CD4-positive, alpha-beta T cell treated with Interleukin-6 for 4 hours (primary cell): ENCODE measurements around the gene HOXD12.

Experiments
- DNase-seq: peaks from one replicate; pipeline ENCODE4 v3.0.0-alpha.2; 2020; ENCODE audit warnings: mixed read lengths

The HOXD12 gene

GRCh38 chr2:176081376-176081836 is 18.2 kb upstream of the HOXD12 start:
- no peak for DNase-seq

GRCh38 chr2:176081837-176082524 is 17.6 kb upstream of the HOXD12 start:
- no peak for DNase-seq

GRCh38 chr2:176082525-176082823 is 17.1 kb upstream of the HOXD12 start:
- DNase-seq: no peak

- DNase-seq: no peak
Observed at GRCh38 chr2:176082824-176083751, 16.5 kb upstream of the HOXD12 start.

GRCh38 chr2:176083796-176084261 is 15.8 kb upstream of the HOXD12 start, which contains the start of gene EVX2:
EVX2 (minus strand) TSS chr2:176083962; CDS start chr2:176083776, 186 bp downstream.
- DNase-seq: no peak

GRCh38 chr2:176084611-176085119 is 14.9 kb upstream of the HOXD12 start:
- no peak for DNase-seq

GRCh38 chr2:176085120-176085788 is 14.3 kb upstream of the HOXD12 start:
- DNase-seq: no peak

- no peak for DNase-seq
Observed at GRCh38 chr2:176085861-176086771, 13.5 kb upstream of the HOXD12 start.

GRCh38 chr2:176087330-176088047 is 12.1 kb upstream of the HOXD12 start:
- DNase-seq: no peak

GRCh38 chr2:176088048-176088936 is 11.3 kb upstream of the HOXD12 start:
- peak; percentile 28 for DNase-seq

- no peak for DNase-seq
Observed at GRCh38 chr2:176088937-176089842, 10.4 kb upstream of the HOXD12 start.

GRCh38 chr2:176089843-176090395 is 9.7 kb upstream of the HOXD12 start:
- no peak for DNase-seq

- DNase-seq: no peak
Observed at GRCh38 chr2:176090862-176091261, 8.7 kb upstream of the HOXD12 start.

GRCh38 chr2:176091329-176092258 is 8.0 kb upstream of the HOXD12 start:
- DNase-seq: no peak

GRCh38 chr2:176092270-176093144 is 7.1 kb upstream of the HOXD12 start, which contains the start of gene HOXD13:
HOXD13 (plus strand) TSS chr2:176092721; CDS start chr2:176092891, 170 bp downstream.
- no peak for DNase-seq

- DNase-seq: no peak
Observed at GRCh38 chr2:176093145-176093897, 6.3 kb upstream of the HOXD12 start.
